GM23248 (cell line): ENCODE measurements around the gene PRLH.

Experiments
- EZH2 ChIP-seq: fragments of 200-600 bp; sonication (generic); IDR thresholded peaks from 2 replicates; pipeline ENCODE4 v1.6.1; 2018; ENCODE audit warnings: antibody characterized with exemption, mild to moderate bottlenecking; ENCODE audit not compliant: insufficient read depth, poor library complexity, severe bottlenecking
- EZH2phosphoT487 ChIP-seq: fragments of 200-600 bp; sonication (generic); IDR thresholded peaks from 2 replicates; pipeline ENCODE4 v1.6.1; 2018; ENCODE audit warnings: antibody characterized with exemption, moderate library complexity, mild to moderate bottlenecking, low read depth; ENCODE audit not compliant: insufficient read depth

DNA sequence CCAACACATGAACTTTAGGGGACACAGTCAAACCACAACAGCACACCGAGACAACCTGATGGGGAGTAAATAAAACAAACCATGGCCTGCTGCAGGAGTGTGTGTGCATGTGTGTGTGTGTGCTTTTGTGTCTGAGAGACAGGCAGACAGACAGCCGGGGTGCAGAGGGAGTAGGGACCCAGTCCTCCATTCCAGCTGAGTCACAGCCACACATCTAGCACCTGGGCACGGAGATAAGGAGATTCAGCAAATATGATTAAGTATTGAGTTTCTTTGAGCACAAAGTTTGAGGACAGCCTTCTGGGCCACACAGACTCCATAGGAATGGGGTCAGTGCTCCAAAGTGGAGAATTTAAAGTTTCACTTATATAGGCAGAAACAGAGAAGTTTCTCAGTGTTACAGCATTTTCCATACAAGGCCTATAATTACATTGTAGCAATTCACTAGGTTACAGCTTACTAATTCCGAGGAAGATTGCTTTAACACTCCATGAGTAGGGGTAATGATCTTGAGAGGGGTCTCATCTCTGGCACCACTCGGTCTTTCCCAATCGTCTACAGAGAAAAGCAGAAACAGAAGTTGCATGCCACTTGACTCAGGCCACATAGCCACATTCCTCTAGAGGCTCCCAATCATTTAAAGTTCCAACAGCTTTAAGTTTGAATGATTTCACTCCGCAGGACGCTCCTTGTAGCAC is 30.8 kb upstream of the PRLH start:
- TF ChIP-seq EZH2phosphoT487 = no peak
- no peak for TF ChIP-seq EZH2
